Psoas muscle (tissue), 8 donors: ENCODE measurements around the gene ENPP5. TPM values are rescaled to one million over a fixed set of nuclear protein-coding genes. Genes with fewer than 3 reads are reported as not detected.
"Not testable (repeated sequence)": the region's sequence is repeated elsewhere in the genome, so short reads cannot be mapped to it uniquely, and the experiment has no call there.

ENCODE experiments used
- ATAC-seq, 4 donors: fragments of 200-7000 bp; cut with Tn5 transposase; one replicate each; pipeline ENCODE4 v1.9.1; 2020; ENCODE audit warnings: moderate library complexity in 3 of 4, mild to moderate bottlenecking in 2 of 4
- DNase-seq, 2 donors: peaks; one replicate each; pipeline ENCODE4 v3.0.0-alpha.2; 2020
- H3K27ac ChIP-seq: fragments of 200-600 bp; one replicate; pipeline ENCODE4 v1.8.0; 2022
- H3K27me3 ChIP-seq, 3 donors: fragments of 200-600 bp in 1 of 3; one replicate each; pipeline versions ENCODE4 v1.6.1 to v1.8.0; 2013 to 2022; ENCODE audit warnings: low read length in 2 of 3, mild to moderate bottlenecking in 2 of 3, moderate library complexity in 1 of 3; ENCODE audit not compliant: insufficient read depth in 3 of 3
- H3K36me3 ChIP-seq, 2 donors: fragments of 200-600 bp in 1 of 2; one replicate each; pipeline versions ENCODE4 v1.6.1 to v1.8.0; 2013 to 2022; ENCODE audit warnings: low read depth in 1 of 2, mild to moderate bottlenecking in 1 of 2, moderate library complexity in 1 of 2; ENCODE audit not compliant: insufficient read depth in 1 of 2
- H3K4me1 ChIP-seq: fragments of 200-600 bp; one replicate; pipeline ENCODE4 v1.8.0; 2022
- H3K4me3 ChIP-seq: fragments of 200-600 bp; one replicate; pipeline ENCODE4 v1.8.0; 2022; ENCODE audit warnings: mild to moderate bottlenecking
- H3K9me3 ChIP-seq: fragments of 200-600 bp; one replicate; pipeline ENCODE4 v1.8.0; 2022
- WGBS, 3 donors: extraction: QIAGEN DNeasy Blood & Tissue Kit; methylation state at CpG; one replicate each; pipeline versions ENCODE4 v1.1.6 to v1.1.7; 2013; 5-methylcytosine and 5-hydroxymethylcytosine counted together
- intact Hi-C, 2 donors: fragments of 100-400 bp; cut with DNase I; formaldehyde crosslinking; loops; one replicate each; pipeline versions ENCODE4 v1.11.0 to v1.14.2; 2022
- polyA plus RNA-seq, 3 donors: library from polyadenylated mRNA; stranded (reverse); fragments of 200-250 nt; gene quantifications; one replicate each; pipeline ENCODE4 v1.2.3, GENCODE V29; 2013
- total RNA-seq, 4 donors: library from RNA; stranded (reverse); fragmentation: NEBNext Ultra II Directional in 2 of 4; extraction: Animal tissue kit (Norgen Biotek cat#: 25700) in 2 of 4; gene quantifications; one replicate each; pipeline versions ENCODE4 v1.2.1 to v1.2.4, GENCODE V29; 2021 to 2023
- TF ChIP-seq, protein P1 (sequence below): fragments of 200-600 bp; IDR thresholded peaks from one replicate; pipeline ENCODE4 v1.8.0; 2022; ENCODE audit warnings: antibody characterized with exemption
- donor health status: healthy with polysubstance abuse.
- donor health status: DM: no; HTN: no; CAD: no; lungs with moderate emphysema.
- donor health status: Bipolar disorder and iron deficiency.
- donor health status: healthy.
- donor health status: DM: yes; HTN: yes; CAD: no.
- donor health status: DM: no; HTN: no; CAD: no.
- donor health status: DM: no; HTN: no; CAD: no.
- donor health status: DM: yes; HTN: yes; CAD: no.

ENPP5 gene
- total and polyA plus RNA-seq, 7 donors: 1.8 to 26.8 (median 5.4) TPM

DNA sequence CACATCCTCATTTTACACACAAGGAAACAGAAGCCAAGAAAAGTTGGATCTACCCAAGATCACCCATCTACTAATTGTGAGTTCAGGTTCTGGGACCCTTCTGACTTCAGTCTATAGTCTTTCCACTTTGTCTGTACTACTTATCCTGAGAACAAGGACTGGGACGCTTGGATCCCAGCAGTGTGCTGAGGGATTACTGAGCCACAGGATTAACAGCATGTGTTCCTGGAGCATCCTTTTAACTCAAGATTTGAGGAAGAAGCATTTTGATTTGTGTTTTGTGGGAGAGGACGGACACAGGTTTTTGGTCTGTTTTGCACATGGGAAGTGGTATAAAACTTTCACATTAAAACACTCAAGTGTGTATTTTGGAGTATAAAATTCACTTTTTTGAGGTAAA, 36.6 kb downstream of the ENPP5 start:
- no peak overlapping the region for H3K4me3 ChIP-seq
- no peaks in the 10 kb centered on the region for H3K27me3 ChIP-seq
- H3K36me3 ChIP-seq: no peaks in the 10 kb centered on the region
- WGBS, 3 donors: 79 to 86% (median 83%) methylated on average over 2 of the region's 2 CpGs
- no peak for DNase-seq
- no peak overlapping the region for H3K27ac ChIP-seq
- H3K4me1 ChIP-seq: peaks cover 27% of the 10 kb centered on the region
- TF ChIP-seq, protein P1, sequence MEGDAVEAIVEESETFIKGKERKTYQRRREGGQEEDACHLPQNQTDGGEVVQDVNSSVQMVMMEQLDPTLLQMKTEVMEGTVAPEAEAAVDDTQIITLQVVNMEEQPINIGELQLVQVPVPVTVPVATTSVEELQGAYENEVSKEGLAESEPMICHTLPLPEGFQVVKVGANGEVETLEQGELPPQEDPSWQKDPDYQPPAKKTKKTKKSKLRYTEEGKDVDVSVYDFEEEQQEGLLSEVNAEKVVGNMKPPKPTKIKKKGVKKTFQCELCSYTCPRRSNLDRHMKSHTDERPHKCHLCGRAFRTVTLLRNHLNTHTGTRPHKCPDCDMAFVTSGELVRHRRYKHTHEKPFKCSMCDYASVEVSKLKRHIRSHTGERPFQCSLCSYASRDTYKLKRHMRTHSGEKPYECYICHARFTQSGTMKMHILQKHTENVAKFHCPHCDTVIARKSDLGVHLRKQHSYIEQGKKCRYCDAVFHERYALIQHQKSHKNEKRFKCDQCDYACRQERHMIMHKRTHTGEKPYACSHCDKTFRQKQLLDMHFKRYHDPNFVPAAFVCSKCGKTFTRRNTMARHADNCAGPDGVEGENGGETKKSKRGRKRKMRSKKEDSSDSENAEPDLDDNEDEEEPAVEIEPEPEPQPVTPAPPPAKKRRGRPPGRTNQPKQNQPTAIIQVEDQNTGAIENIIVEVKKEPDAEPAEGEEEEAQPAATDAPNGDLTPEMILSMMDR: no peak
- no peaks in the 10 kb centered on the region for H3K9me3 ChIP-seq
- no peak for ATAC-seq
- intact Hi-C loops: loop anchor here in 1 of 2 donors (10.0 kb wide), 1 partner anchor 89 kb away; no protein-coding TSS in a partner anchor

DNA sequence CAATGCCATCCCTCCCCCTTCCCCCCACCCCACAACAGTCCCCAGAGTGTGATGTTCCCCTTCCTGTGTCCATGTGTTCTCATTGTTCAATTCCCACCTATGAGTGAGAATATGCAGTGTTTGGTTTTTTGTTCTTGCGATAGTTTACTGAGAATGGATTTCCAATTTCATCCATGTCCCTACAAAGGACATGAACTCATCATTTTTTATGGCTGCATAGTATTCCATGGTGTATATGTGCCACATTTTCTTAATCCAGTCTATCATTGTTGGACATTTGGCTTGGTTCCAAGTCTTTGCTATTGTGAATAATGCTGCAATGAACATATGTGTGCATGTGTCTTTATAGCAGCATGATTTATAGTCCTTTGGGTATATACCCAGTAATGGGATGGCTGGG, 39.5 kb downstream of the ENPP5 start:
- H3K4me1 ChIP-seq: peaks cover 35% of the 10 kb centered on the region
- intact Hi-C loops: loop anchor here in 1 of 2 donors (10.0 kb wide), 1 partner anchor 86 kb away; no protein-coding TSS in a partner anchor
- 93 to 100% (median 100%) methylated on average over 1 of the region's 1 CpG for WGBS, 3 donors
- not testable (repeated sequence) for ATAC-seq, H3K27ac ChIP-seq, H3K36me3 ChIP-seq, H3K27me3 ChIP-seq, DNase-seq, H3K9me3 ChIP-seq, H3K4me3 ChIP-seq

DNA sequence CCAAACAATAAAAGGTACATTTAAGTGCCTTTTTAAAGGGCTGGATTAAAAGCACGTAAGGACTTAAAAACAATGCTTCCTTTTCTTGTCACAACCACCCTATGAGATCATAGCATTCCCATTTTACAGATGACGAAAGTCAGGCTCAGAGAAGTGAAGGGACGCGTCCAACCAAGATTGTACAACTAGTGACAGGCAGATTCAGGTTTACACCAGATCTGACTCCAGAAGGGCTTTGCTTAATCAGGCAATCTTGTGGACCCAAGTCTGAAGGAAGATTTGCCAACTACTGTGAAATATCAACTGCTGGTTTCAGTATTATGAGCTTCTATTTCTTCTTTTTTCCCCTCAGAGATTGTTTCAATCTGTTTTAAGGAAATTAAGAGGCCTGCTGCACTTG, 40.1 kb downstream of the ENPP5 start:
- no peaks in the 10 kb centered on the region for H3K9me3 ChIP-seq
- ATAC-seq (no peak), DNase-seq (no peak)
- intact Hi-C loops: loop anchor here in 1 of 2 donors (10.0 kb wide), 1 partner anchor 86 kb away; no protein-coding TSS in a partner anchor
- no peaks in the 10 kb centered on the region for H3K36me3 ChIP-seq
- H3K27ac ChIP-seq: peak overlapping the region; percentile 81
- peaks cover 34% of the 10 kb centered on the region for H3K4me1 ChIP-seq
- peak overlapping the region; percentile 94 for H3K4me3 ChIP-seq
- H3K27me3 ChIP-seq: no peaks in the 10 kb centered on the region
- TF ChIP-seq, protein P1: no peak
- 26 to 70% (median 29%) methylated on average over 4 of the region's 4 CpGs for WGBS, 3 donors

DNA sequence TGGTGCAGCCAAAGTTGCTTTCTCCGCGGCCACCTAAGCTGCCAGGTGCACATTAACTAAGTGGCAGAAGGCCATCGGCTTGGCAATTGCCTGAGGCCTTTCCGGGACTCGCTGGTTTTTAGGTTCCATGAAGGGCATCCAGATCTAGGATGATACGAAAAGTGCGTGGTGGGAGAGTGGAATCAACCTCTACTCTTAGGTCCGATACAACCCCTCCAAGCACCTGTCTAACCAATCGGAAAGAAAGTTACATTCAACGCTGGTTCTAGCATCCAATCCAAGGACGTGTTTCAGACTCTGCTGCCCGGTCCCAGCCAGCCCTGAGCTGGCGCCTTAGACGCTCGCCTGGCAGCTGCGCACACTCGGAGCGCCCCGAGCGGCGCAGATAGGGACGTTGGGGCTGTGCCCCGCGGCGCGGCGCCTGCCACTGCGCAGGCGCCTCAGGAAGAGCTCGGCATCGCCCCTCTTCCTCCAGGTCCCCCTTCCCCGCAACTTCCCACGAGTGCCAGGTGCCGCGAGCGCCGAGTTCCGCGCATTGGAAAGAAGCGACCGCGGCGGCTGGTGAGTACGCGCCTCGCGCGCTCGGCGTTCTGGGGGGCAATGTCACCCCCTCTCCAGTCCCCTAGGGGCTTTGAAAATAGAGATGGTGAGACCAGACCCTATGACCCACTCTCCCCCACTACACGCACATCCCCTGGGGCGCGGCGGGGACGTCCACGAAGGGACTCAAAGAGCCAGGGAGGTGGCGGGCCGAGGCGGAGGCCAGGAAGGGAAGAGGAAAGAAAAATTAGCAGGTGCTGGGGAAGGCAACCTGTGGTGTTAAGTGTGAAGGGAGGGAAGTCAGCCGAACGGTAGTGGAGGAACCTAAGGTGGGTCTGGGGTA, 40.9 kb downstream of the ENPP5 start, which contains the start of gene ENPP4:
Gene ENPP4, plus strand, starts transcription at position 361 of the 883 bp plus-strand sequence. CDS start 9,595 bp downstream, outside the sequence.
- peak; percentile 85 to 95 for DNase-seq
- peak within 1 kb of the TSS; percentile 94 for H3K4me3 ChIP-seq
- no peaks in the 10 kb centered on the region for H3K9me3 ChIP-seq
- intact Hi-C loops: loop anchor here in 1 of 2 donors (10.0 kb wide), 1 partner anchor 85 kb away; no protein-coding TSS in a partner anchor
- H3K36me3 ChIP-seq: no peaks in the 10 kb centered on the region
- peak; percentile 98 to 100 (median 99) for ATAC-seq
- peaks cover 34% of the 10 kb centered on the region for H3K4me1 ChIP-seq
- peak within 1 kb of the TSS; percentile 81 for H3K27ac ChIP-seq
- TF ChIP-seq, protein P1: no peak
- WGBS, 3 donors: 0% methylated on average over 59 to 61 of the region's 61 CpGs
- no peaks in the 10 kb centered on the region for H3K27me3 ChIP-seq

DNA sequence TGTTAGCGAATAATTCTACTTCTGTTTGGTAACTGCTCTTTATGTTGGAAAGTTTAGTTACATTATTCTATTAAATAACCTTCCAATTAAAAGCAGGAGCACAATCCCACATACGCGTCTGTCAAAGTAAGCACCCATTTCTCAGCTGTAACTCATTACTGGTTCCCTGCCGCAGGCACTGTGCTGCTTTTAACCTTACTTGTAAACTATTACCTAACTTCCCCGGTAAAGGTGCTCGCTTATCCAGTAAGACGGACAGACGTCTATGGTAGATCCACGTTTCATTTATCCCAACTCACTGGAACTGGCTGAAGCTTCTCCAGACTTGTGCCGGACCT, 41.5 kb downstream of the ENPP5 start:
- intact Hi-C loops: no loop called here
- H3K27ac ChIP-seq: peak overlapping the region; percentile 81
- ATAC-seq: peak in 3 of 4 donors; percentile 27 to 50 (median 39)
- H3K9me3 ChIP-seq: no peaks in the 10 kb centered on the region
- WGBS, 3 donors: 3 to 7% (median 3%) methylated on average over 10 of the region's 10 CpGs
- H3K4me1 ChIP-seq: peaks cover 34% of the 10 kb centered on the region
- DNase-seq: no peak
- H3K27me3 ChIP-seq: no peaks in the 10 kb centered on the region
- TF ChIP-seq, protein P1: no peak
- H3K36me3 ChIP-seq: no peaks in the 10 kb centered on the region
- H3K4me3 ChIP-seq: peak overlapping the region; percentile 94
